GM10266 (cell line): Measurements from ENCODE around the gene STIM2.

ENCODE experiments used
- DNase-seq: peaks from one replicate; pipeline ENCODE4 v3.0.0; 2012; ENCODE audit errors: extremely low spot score
- CTCF ChIP-seq: IDR thresholded peaks from 2 replicates; pipeline ENCODE4 v1.5.1; 2012; ENCODE audit warnings: mild to moderate bottlenecking, low read depth; ENCODE audit not compliant: control insufficient read depth, insufficient read depth; ENCODE audit errors: missing control alignments

Gene STIM2

DNA sequence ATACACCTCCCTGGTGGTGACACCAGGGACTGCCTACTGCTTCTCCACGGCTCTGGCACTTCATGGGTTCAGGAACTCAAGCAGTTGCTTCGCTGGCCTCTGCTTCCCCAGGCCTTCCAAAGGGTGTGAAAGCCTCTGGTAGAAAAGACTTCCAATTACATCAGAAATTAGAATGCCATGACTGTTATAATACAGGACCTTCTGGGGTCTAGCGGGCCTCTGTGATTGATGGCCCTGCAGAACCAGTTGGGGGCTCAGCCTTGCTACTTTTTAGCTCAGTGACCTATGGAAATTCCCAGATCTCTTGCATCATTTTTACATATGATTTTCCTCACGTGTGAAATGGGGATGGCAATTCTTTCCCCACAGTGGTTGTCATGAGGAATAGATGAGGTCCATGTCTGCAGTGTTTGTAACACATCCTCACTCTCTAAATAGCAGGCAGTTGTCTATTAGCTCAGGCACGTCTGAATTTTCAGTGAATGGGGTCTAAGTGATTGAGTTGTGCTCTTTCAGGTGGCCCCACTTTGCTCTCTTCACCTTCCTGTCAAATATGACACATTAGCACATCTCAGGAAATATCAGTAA, 198.3 kb downstream of the STIM2 start:
- no peak for TF ChIP-seq CTCF
- no peak for DNase-seq

- no peak for DNase-seq
- TF ChIP-seq CTCF, result no peak
Measured at GRCh38 chr4:27059446-27059845, 198.8 kb downstream of the STIM2 start.

DNA sequence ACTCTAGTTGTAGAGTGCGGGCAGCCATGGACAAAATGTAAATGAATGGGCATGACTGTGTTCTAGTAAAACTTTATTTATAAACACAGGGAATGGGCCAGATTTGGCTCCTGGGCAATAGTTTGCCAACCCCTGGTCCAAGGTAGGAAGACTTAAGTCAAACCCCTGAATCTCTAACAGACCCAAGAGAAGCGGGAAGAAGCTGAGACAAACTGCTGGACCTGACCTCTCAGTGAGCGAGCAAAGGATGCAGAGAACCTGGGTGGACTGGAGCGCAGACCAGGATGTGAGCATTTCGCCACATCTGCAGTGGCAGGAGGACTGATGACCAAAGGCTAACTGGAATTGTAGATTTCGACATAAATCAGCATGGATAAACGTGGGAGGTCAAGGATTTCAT, 201.6 kb downstream of the STIM2 start:
- no peak for TF ChIP-seq CTCF

GRCh38 chr4:27066591-27066990, 205.9 kb downstream of the STIM2 start:
- no peak for TF ChIP-seq CTCF
- no peak for DNase-seq

More for the DNA sequence above, 201.6 kb downstream of the STIM2 start:
- DNase-seq, result no peak

GRCh38 chr4:27068151-27068867, 207.7 kb downstream of the STIM2 start:
- no peak for TF ChIP-seq CTCF
- DNase-seq, result no peak
